HG03175 (cell line): ENCODE measurements around the gene C3orf18.

Source experiments
- ATAC-seq: cut with Tn5 transposase; IDR thresholded peaks from one replicate; pipeline ENCODE4 v1.9.1; 2021; ENCODE audit warnings: mild to moderate bottlenecking, moderate library complexity; ENCODE audit not compliant: unreplicated experiment

C3orf18 gene

GRCh38 chr3:50604110-50604621 is 36.6 kb upstream of the C3orf18 start:
- no peak for ATAC-seq

GRCh38 chr3:50603261-50604109 is 35.9 kb upstream of the C3orf18 start:
- no peak for ATAC-seq

GRCh38 chr3:50602595-50603191 is 35.1 kb upstream of the C3orf18 start:
- no peak for ATAC-seq

DNA sequence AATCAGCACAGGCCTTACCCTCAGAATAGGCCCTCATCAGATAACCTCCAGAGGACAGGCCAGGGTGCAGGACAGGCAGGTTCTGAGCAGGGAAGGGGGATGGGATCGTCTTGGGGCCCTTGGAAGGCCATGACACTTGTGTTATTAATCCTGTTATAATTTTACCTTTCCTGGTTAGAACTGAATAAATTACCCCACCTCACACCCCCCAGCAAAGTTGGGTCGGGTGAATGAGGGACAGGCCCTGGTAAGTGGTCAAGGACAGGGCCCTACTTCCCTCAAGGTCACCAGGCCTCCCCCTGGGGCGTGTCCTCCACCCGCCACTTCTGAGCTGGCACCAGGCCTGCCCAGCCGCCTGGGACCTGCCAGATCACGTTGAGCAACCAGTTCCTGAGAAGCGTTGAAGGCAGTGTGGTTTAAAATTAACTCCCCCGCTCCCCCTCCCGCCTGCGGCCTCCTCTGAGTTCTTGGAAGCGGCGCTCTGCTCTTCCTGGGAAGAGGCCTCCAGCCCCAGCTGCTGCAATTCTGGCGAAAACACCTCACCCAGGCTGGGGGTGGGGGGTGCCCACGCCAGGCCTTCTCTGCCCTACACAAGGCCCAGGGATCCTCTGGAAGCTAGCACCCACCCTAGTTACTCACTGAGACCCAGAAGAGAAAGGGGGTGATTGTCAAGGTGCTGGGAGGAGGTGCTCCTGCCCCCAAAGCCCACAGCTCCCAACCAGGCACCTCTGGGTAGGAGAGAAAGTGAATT is 33.5 kb upstream of the C3orf18 start:
- peak; percentile 87 for ATAC-seq

- no peak for ATAC-seq
Observed at GRCh38 chr3:50600141-50600753, 32.7 kb upstream of the C3orf18 start.

- ATAC-seq = no peak
Observed at GRCh38 chr3:50599716-50600118, 32.2 kb upstream of the C3orf18 start.

DNA sequence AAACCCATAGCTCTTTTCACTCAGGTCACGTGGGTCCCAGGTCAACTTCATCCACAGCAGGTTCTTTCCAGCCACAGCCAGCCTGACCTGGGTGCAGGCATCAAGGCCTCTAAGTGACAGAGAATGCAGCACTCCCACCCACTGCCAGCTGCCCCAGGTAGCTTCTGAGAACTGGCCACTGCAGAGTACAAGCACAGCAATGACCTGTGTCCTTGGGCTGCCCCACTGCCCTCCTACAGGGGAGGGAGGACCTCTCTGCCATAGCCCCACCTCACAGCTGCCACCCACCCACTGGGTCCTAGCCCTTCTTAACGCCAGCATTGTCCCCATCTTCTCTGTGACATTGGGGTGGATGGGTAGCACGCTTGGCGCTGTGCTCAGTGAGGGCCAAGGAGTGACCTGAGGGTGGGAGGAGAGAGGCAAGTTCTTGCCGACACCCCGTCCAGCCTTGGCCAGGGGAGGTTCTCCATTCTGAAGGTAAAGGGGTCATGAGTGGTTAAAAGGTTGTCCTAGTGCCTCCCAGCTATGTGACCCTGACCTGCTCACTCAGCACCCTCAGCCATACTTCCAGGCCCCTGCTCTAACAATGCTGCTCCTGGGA is 31.7 kb upstream of the C3orf18 start:
- ATAC-seq = no peak

GRCh38 chr3:50594253-50594785 is 26.8 kb upstream of the C3orf18 start:
- no peak for ATAC-seq

DNA sequence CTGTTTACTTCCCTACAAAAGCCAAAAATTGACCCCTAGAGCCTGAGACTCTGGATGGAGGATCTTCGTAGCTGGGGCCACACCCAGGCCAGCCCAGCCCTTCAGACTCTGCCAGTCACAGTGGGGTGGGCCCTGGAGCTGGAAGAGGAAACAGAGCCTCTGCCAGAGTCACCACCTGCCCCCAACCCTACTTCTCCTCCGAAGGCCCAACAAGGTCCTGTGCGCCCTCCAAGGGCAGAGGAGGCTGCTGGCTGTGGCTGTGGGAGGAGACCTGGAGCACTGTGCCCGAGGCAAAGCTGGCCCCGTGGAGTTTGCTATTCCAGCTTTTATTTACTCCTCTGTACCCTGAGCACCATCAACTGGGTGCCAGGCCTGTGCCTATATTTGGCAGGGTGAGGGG is 25.0 kb upstream of the C3orf18 start:
- ATAC-seq = no peak

DNA sequence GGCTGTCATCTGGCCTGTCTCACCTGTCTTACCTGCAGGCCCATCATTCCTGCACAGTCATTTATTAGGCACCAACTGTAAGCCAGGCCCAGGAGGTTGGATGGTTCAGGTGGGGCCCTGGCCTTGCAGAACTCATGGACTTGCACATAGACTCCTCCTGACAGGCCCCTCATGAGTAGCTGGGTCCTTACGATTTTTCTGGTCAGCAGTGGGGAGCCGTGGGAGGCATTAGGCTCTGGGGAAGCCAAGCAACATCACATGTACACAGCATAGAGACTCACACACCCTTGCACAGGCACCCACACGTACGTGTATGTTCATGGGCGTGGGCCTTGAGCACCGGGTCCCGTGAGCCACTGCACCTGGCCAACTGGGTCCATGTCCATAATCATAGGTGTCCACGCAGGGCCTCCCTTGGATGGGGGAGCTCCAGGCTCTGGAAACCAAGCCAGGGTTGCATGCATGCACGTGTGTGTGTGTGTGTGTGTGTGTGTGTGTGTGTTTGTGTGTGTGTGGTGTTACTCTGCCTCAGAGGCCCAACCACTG is 23.7 kb upstream of the C3orf18 start:
- no peak for ATAC-seq

GRCh38 chr3:50588759-50589433 is 21.3 kb upstream of the C3orf18 start:
- ATAC-seq = no peak

- peak; percentile 37 for ATAC-seq
Observed at GRCh38 chr3:50587806-50588758, 20.5 kb upstream of the C3orf18 start.

DNA sequence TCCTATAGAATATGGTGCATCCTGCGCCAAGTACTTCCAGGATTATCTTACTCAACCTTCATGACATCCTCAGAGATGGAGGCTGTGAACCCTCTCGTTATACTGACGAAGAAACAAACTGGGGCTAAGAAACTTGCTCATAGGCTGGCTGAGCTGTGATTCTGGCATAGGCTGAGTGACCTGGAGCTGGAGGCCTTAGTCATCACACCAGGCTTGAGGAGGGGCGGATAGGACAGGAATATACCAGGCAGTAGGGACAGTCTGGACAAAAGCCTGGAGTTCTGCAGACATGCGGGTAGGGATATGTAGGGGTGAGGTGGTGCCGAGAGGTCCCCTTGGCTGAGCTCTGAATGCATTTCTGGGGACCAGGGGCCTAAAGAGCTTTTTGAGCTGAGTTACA is 19.8 kb upstream of the C3orf18 start:
- ATAC-seq = no peak

DNA sequence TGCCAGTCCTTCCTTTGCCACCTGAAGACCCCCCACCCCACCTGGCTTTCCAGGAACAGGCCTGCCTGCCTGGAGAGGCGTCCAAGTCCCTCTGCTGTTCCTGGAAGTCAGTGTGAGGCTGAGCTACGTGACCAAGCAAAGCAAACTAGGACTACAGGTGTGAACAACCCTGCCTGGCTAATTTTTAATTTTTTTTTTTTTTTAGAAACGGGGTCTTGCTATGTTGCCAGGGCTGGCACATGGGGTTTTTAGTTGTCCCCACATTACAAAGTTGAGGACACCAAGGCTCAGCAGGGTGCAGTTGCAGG is 19.2 kb upstream of the C3orf18 start:
- no peak for ATAC-seq

- no peak for ATAC-seq
Observed at GRCh38 chr3:50585919-50586762, 18.6 kb upstream of the C3orf18 start.

DNA sequence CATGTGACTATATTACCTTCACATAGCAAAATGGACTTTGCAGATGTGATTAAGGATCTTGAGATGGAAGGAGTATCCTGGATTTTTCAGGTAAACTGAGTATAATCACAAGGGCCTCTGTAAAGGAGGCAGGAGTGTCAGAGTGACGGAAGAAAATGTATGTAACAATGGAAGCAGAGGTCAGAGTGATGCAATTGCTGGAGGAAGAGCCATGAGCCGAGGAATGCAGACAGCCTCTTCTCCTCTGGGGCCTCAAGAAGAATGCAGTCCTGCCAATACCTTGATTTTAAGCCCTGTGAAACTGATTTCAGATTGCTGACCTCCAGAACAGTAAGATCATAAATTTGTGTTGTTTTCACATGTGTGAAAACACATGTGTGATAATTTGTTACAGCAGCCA is 16.8 kb upstream of the C3orf18 start:
- ATAC-seq = no peak

DNA sequence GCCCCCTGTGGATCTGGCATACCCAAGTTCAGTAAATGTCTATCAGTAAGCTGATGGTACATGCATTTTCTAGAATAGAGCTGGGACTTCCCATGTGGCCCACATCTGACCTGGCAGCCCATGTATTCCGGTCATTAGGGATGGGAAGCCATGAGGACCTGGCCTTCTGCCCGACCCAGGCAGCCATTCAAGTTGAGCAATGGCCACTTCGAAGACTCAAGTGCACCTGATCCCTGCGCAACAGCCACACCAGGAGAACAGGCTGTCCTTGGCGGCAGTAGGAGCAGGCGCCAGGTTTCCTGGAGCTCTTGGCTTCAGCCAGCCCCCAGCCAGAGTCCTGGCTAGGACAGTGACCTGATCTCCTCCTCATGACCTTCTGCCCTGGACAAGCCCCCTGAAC is 16.4 kb upstream of the C3orf18 start:
- ATAC-seq = no peak

- ATAC-seq = no peak
Observed at GRCh38 chr3:50582083-50582482, 14.5 kb upstream of the C3orf18 start.
